ENCODE measurements around the gene PCDHB10.
"Not testable (repeated sequence)": the region's sequence is repeated elsewhere in the genome, so short reads cannot be mapped to it uniquely, and the experiment has no call there.

PCDHB10 gene

GRCh38 chr5:141188682-141189081 is 3.5 kb upstream of the PCDHB10 start:
- not testable (repeated sequence) for DNase-seq

GRCh38 chr5:141189131-141189530 is 3.0 kb upstream of the PCDHB10 start:
- DNase-seq, result not testable (repeated sequence)

- DNase-seq, result not testable (repeated sequence)
These were observed 2.2 kb downstream of the PCDHB10 start for GRCh38 chr5:141194332-141194731.

GRCh38 chr5:141196363-141196762 is 4.2 kb downstream of the PCDHB10 start:
- DNase-seq, result no peak

GRCh38 chr5:141199359-141200235 is 7.4 kb downstream of the PCDHB10 start, which contains the start of gene PCDHB11:
Gene PCDHB11 (plus strand): TSS chr5:141199627. CDS start chr5:141199775, 148 bp downstream.
- no peak for DNase-seq

GRCh38 chr5:141201126-141201525 is 9.0 kb downstream of the PCDHB10 start:
- DNase-seq, result not testable (repeated sequence)

GRCh38 chr5:141201646-141202045 is 9.5 kb downstream of the PCDHB10 start:
- DNase-seq, result not testable (repeated sequence)

GRCh38 chr5:141208478-141208877 is 16.3 kb downstream of the PCDHB10 start, which contains the start of gene PCDHB12:
Gene PCDHB12 (plus strand): TSS chr5:141208719. CDS start chr5:141208908, 189 bp downstream.
- no peak for DNase-seq

- DNase-seq, result not testable (repeated sequence)
These were observed 18.1 kb downstream of the PCDHB10 start for GRCh38 chr5:141210281-141210680.

- DNase-seq, result not testable (repeated sequence)
These were observed 18.7 kb downstream of the PCDHB10 start for GRCh38 chr5:141210849-141211248.

GRCh38 chr5:141213656-141214339 is 21.6 kb downstream of the PCDHB10 start, which contains the start of gene PCDHB13:
Gene PCDHB13 (plus strand): TSS chr5:141213919. CDS start chr5:141214124, 205 bp downstream.
- not testable (repeated sequence) for DNase-seq

- DNase-seq, result not testable (repeated sequence)
These were observed 22.4 kb downstream of the PCDHB10 start for GRCh38 chr5:141214583-141214982.

GRCh38 chr5:141215504-141215903 is 23.4 kb downstream of the PCDHB10 start:
- DNase-seq, result not testable (repeated sequence)

GRCh38 chr5:141216035-141216434 is 23.9 kb downstream of the PCDHB10 start:
- DNase-seq, result not testable (repeated sequence)

GRCh38 chr5:141223112-141223783 is 31.1 kb downstream of the PCDHB10 start, which contains the start of gene PCDHB14:
Gene PCDHB14 (plus strand): TSS chr5:141223343. CDS start chr5:141223506, 163 bp downstream.
- DNase-seq, result no peak

GRCh38 chr5:141224844-141225243 is 32.7 kb downstream of the PCDHB10 start:
- DNase-seq, result not testable (repeated sequence)

- not testable (repeated sequence) for DNase-seq
These were observed 33.3 kb downstream of the PCDHB10 start for GRCh38 chr5:141225421-141225820.

- DNase-seq, result no peak
These were observed 42.0 kb downstream of the PCDHB10 start for GRCh38 chr5:141234109-141234667.

- not testable (repeated sequence) for DNase-seq
These were observed 43.8 kb downstream of the PCDHB10 start for GRCh38 chr5:141235922-141236321.

GRCh38 chr5:141236516-141237313 is 44.6 kb downstream of the PCDHB10 start:
- DNase-seq, result no peak

GRCh38 chr5:141241496-141241895 is 49.3 kb downstream of the PCDHB10 start:
- DNase-seq, result no peak
